CD4-positive, alpha-beta T cell (primary cell): ENCODE data around the gene ABLIM1. TPM values are rescaled to one million over a fixed set of nuclear protein-coding genes. Genes with fewer than 3 reads are reported as not detected.
A peak's percentile ranks its signal among the peaks of the same experiment; 100 is the strongest.

ENCODE experiments used
- ATAC-seq: fragments of 200-7000 bp; cut with Tn5 transposase; one replicate; pipeline ENCODE4 v1.10.0; 2022; ENCODE audit warnings: mild to moderate bottlenecking; ENCODE audit not compliant: poor library complexity
- CTCF ChIA-PET: fragments of 350-600 bp; sonication (Branson Sonifier 250); formaldehyde crosslinking; loops from one replicate; lab custom pipeline; 2021; ENCODE audit warnings: antibody characterized with exemption, inconsistent platforms; lab: Charles Lee
- POLR2A ChIA-PET: fragments of 350-600 bp; sonication (Branson Sonifier 250); formaldehyde crosslinking; loops from one replicate; lab custom pipeline; 2021; ENCODE audit warnings: antibody characterized with exemption, inconsistent platforms; lab: Charles Lee
- DNase-seq, 14 experiments: peaks; one replicate each; pipeline ENCODE4 v3.0.0-alpha.2; 2013 to 2020; ENCODE audit warnings: mixed read lengths in 2 of 14
- H3K27ac ChIP-seq, 2 donors: one replicate each; pipeline versions ENCODE4 v1.5.1 to v1.7.0; 2013; ENCODE audit warnings: low read length in 2 of 2, low read depth in 1 of 2, mild to moderate bottlenecking in 1 of 2
- H3K27me3 ChIP-seq, 2 experiments: 1 replicate in 1 of 2; 2 replicates in 1 of 2; pipeline versions ENCODE4 v1.6.1 to v1.7.0; 2013; ENCODE audit warnings: low read length in 2 of 2, control low read depth in 1 of 2, mild to moderate bottlenecking in 1 of 2, moderate library complexity in 1 of 2; ENCODE audit not compliant: insufficient read depth in 2 of 2, control insufficient read depth in 1 of 2
- H3K36me3 ChIP-seq: one replicate; pipeline ENCODE4 v1.6.1; 2013; ENCODE audit warnings: low read length, control low read depth; ENCODE audit not compliant: insufficient read depth
- H3K4me1 ChIP-seq: one replicate; pipeline ENCODE4 v1.6.1; 2013; ENCODE audit warnings: low read length, control low read depth; ENCODE audit not compliant: insufficient read depth
- H3K4me3 ChIP-seq: one replicate; pipeline ENCODE4 v1.5.1; 2013; ENCODE audit warnings: mild to moderate bottlenecking, low read length, moderate library complexity
- H3K9me3 ChIP-seq, 2 experiments: 1 replicate in 1 of 2; 2 replicates in 1 of 2; pipeline versions ENCODE4 v1.6.1 to v1.7.0; 2013; ENCODE audit warnings: low read length in 2 of 2, mild to moderate bottlenecking in 2 of 2, control low read depth in 1 of 2, moderate library complexity in 1 of 2; ENCODE audit not compliant: control insufficient read depth in 1 of 2, insufficient read depth in 1 of 2
- H3K27ac Mint-ChIP-seq: one replicate; pipeline ENCODE4 v1.8.0; 2020; ENCODE audit warnings: mixed read lengths
- H3K27me3 Mint-ChIP-seq: one replicate; pipeline ENCODE4 v1.8.0; 2021; ENCODE audit warnings: mixed read lengths
- H3K36me3 Mint-ChIP-seq: one replicate; pipeline ENCODE4 v1.8.0; 2021; ENCODE audit warnings: low read depth, mixed read lengths
- H3K4me1 Mint-ChIP-seq: one replicate; pipeline ENCODE4 v1.8.0; 2021; ENCODE audit warnings: low read depth, mixed read lengths
- H3K4me3 Mint-ChIP-seq: one replicate; pipeline ENCODE4 v1.8.0; 2020; ENCODE audit warnings: mild to moderate bottlenecking, mixed read lengths
- H3K9me3 Mint-ChIP-seq: one replicate; pipeline ENCODE4 v1.8.0; 2020; ENCODE audit warnings: mixed read lengths
- CTCF ChIP-seq: fragments of 200-600 bp; IDR thresholded peaks from one replicate; pipeline ENCODE4 v1.8.0; 2022; ENCODE audit warnings: antibody characterized with exemption, mild to moderate bottlenecking
- intact Hi-C, 2 experiments: fragments of 100-400 bp; cut with DNase I in 1 of 2; cut with micrococcal nuclease in 1 of 2; formaldehyde crosslinking; loops; one replicate each; pipeline versions ENCODE4 v1.15.1 to v1.9.0; 2023 to 2025; cut with DNase I, micrococcal nuclease
- total RNA-seq, 174 experiments: library from RNA in 2 of 174; stranded (reverse) in 2 of 174; gene quantifications; one replicate each; pipeline ENCODE4 v1.2.3 and lab custom pipeline; 2021 to 2026

Gene ABLIM1
- total RNA-seq, 2 experiments from 2014 or later = 217 to 224 TPM

DNA sequence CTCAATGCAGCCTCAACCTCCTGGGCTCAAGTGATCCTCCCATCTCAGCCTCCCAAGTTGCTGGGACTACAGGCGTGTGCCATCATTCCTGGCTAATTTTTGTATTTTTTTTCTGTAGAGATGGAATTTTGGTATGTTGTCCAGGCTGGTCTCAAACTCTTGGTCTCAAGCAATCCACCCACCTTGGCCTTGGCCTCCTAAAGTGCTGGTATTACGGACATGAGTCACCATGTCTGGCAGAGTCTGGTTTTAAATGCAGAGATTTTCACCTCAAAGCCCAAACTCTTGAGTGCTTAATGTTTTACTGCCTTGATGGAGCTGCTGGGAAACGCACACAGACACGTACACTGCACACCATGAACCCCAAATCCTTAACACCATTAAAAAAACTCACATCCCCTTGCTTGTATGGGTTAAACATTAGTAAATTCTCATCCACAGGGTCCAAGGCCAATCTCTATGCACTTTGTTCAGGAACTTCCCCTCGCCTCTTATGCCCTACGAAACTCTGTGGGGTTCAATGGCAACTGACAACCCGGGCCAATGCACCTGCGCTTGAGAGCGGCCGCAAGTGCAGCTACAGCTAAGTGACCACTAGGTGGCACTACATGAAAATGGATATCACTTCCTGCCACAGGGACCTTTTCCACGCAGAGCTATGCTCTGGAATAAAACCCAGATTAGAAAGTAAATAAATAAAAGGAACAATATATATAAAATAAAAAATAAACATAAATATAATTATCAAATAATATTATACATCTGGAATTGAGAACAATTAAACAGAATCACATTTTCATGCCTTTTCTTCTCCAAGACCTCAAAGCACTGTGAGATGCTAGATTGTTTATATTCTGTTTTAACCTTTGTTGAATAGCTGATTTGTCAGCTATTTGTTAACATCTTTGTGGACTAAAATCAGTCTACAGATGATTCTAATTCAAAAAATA, 186.8 kb downstream of the ABLIM1 start:
- Mint-ChIP-seq H3K4me3 (peak overlapping the region; percentile 25), H3K36me3 (peaks cover 83% of the 10 kb centered on the region), H3K4me1 (peaks cover 52% of the 10 kb centered on the region), H3K27me3 (no peaks in the 10 kb centered on the region), H3K9me3 (no peaks in the 10 kb centered on the region), H3K27ac (peak overlapping the region; percentile 54)
- H3K36me3 ChIP-seq = peaks cover 53% of the 10 kb centered on the region
- intact Hi-C loops = loop anchor here (1.0 to 5.0 kb wide), 7 partner anchors 77 to 316 kb away; no protein-coding TSS in a partner anchor
- ChIA-PET CTCF (interaction anchor here (0.5 to 2.1 kb wide), 34 partner anchors 9 to 659 kb away, joined by 3 to 19 read pairs (median 4); partner anchors contain the start of genes CCDC186 and FHIP2A), POLR2A (interaction anchor here (0.6 to 1.7 kb wide), 17 partner anchors 11 to 367 kb away, joined by 3 to 13 read pairs (median 4); partner anchors contain the start of genes CCDC186 and FHIP2A)
- peak; percentile 95 for TF ChIP-seq CTCF
- no peak overlapping the region for H3K4me3 ChIP-seq
- ATAC-seq (peak; percentile 84), DNase-seq (peak; percentile 45 to 87 (median 56))
- no peaks in the 10 kb centered on the region for H3K9me3 ChIP-seq
- H3K27me3 ChIP-seq = no peaks in the 10 kb centered on the region
- peaks cover 16% of the 10 kb centered on the region for H3K4me1 ChIP-seq
- H3K27ac ChIP-seq = peak overlapping the region; percentile 2 to 31

- H3K27me3 Mint-ChIP-seq = no peaks in the 10 kb centered on the region
- Histone ChIP-seq H3K4me3 (no peak overlapping the region), H3K27me3 (no peaks in the 10 kb centered on the region), H3K36me3 (peaks cover 60% of the 10 kb centered on the region), H3K9me3 (no peaks in the 10 kb centered on the region), H3K27ac (no peak overlapping the region), H3K4me1 (peaks cover 10% of the 10 kb centered on the region)
- TF ChIP-seq CTCF = no peak
- H3K27ac Mint-ChIP-seq = no peak overlapping the region
- H3K36me3 Mint-ChIP-seq = peaks cover 86% of the 10 kb centered on the region
- POLR2A ChIA-PET = interaction anchor here (0.6 to 1.7 kb wide), 5 partner anchors 43 to 74 kb away, joined by 3 to 13 read pairs (median 4); no protein-coding TSS in a partner anchor
- H3K4me3 Mint-ChIP-seq = peak overlapping the region; percentile 6
- intact Hi-C loops = loop anchor here (2.0 to 5.0 kb wide), 3 partner anchors 163 to 316 kb away; no protein-coding TSS in a partner anchor
- H3K4me1 Mint-ChIP-seq = peaks cover 48% of the 10 kb centered on the region
- H3K9me3 Mint-ChIP-seq = no peaks in the 10 kb centered on the region
- no peak for ATAC-seq
- CTCF ChIA-PET = interaction anchor here (0.7 to 2.1 kb wide), 8 partner anchors 11 to 234 kb away, joined by 3 to 10 read pairs (median 4); no protein-coding TSS in a partner anchor
- no peak for DNase-seq
Measured at GRCh38 chr10:114470361-114470760, 187.7 kb downstream of the ABLIM1 start.

DNA sequence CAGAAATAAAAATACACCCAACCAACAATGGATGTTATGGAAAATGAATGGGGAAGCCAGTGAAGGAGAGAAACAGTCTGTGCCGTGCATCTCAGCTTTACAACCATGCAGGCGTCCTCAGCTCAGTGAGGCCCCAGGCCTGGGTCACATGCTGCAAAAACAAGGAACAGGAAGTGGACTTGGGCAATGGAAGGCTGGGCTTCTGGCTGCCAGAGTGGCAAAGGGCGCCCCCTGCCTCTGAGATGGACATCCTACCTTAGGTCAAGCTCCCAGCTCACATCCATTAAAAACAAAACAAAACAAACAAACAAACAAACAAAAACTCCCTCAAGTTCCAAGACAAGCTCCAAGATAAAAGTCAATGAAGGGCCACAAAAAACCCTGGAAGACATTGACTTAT, 199.1 kb downstream of the ABLIM1 start:
- H3K36me3 Mint-ChIP-seq = peaks cover 93% of the 10 kb centered on the region
- no peak for ATAC-seq
- peaks cover 82% of the 10 kb centered on the region for H3K36me3 ChIP-seq

More for the DNA sequence above, 199.1 kb downstream of the ABLIM1 start:
- Mint-ChIP-seq H3K27me3 (no peaks in the 10 kb centered on the region), H3K9me3 (no peaks in the 10 kb centered on the region), H3K27ac (peak overlapping the region; percentile 59), H3K4me3 (no peak overlapping the region), H3K4me1 (peaks cover 24% of the 10 kb centered on the region)
- POLR2A ChIA-PET = no interaction called here
- Histone ChIP-seq H3K9me3 (no peaks in the 10 kb centered on the region), H3K4me3 (no peak overlapping the region), H3K27me3 (no peaks in the 10 kb centered on the region), H3K27ac (no peak overlapping the region), H3K4me1 (no peaks in the 10 kb centered on the region)
- CTCF ChIA-PET = interaction anchor here (0.9 to 1.0 kb wide), 2 partner anchors 12 to 16 kb away, joined by 3 to 8 read pairs; no protein-coding TSS in a partner anchor
- DNase-seq = peak in 4 of 14 experiments; percentile 14 to 41 (median 24)
- TF ChIP-seq CTCF = peak; percentile 22
- intact Hi-C loops = no loop called here
